Cortex of kidney (tissue), 1 donor: Measurements from ENCODE around the gene ZFYVE28.
"Not testable (repeated sequence)": the region's sequence is repeated elsewhere in the genome, so short reads cannot be mapped to it uniquely, and the experiment has no call there.

Source experiments
- DNase-seq: peaks from one replicate; lab custom pipeline; 2025; lab: John Stamatoyannopoulos, UW

The ZFYVE28 gene

GRCh38 chr4:2286904-2287593, 131.4 kb downstream of the ZFYVE28 start:
- no peak for DNase-seq

DNA sequence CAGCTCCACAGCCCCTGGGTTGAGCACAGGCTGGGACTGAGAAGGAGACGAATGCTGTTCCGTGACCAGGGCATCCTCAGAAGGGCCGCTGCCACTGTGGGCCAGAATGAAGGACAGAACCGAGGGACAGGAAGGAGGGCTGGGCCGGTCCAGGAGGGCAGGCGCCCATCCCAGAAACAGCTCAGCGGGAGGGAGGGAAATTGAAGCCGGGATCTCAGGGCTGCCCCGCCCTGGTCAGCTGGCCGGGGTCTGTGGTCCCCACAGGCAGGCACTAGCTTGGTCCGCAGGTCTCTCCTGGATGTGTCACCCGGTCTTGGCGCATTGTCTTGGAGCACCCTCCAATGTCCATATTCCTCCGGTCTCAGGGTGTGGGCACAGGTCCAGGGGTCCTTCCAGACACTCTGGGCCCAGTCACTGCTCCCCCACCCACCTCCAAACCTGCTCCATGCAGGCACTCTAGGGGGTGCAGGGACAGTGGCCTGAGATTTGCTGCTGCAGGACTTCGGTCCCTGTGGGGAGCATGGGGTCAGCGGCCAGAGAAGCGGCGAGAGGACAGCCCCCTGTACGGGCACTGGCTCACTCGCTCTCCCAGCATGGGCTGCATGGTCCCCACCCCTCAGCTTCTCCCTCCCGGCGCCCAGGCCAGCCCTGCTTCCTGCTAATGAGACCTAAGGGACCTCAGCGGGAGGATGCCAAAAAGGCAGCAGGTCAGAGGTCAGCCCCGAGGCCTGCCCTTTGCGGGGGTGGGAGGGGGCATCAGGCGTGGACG, 132.6 kb downstream of the ZFYVE28 start:
- no peak for DNase-seq

- DNase-seq, result no peak
These were observed 133.4 kb downstream of the ZFYVE28 start for GRCh38 chr4:2284934-2285612.

GRCh38 chr4:2284161-2284933, 134.1 kb downstream of the ZFYVE28 start:
- no peak for DNase-seq

DNA sequence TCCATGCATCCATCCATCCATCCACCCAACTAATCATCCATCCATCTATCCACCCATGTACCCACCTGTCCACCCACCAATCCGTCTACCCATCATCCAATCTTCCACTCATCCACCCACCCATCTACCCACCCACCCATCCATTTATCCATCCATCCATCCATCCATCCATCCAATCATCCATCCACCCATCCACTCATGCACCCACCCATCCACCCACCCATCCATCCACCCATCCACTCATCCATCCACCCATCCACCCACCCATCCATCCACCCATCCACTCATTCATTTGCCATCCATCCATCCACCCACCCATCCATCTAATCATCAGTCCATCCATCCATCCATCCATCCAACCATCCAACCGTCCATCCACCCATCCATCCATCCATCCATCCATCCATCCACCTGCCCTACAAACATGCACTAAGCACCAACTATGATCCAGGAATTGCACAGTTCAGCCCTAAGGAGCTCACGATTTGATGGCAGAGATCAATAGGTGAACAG, 135.2 kb downstream of the ZFYVE28 start:
- no peak for DNase-seq

DNA sequence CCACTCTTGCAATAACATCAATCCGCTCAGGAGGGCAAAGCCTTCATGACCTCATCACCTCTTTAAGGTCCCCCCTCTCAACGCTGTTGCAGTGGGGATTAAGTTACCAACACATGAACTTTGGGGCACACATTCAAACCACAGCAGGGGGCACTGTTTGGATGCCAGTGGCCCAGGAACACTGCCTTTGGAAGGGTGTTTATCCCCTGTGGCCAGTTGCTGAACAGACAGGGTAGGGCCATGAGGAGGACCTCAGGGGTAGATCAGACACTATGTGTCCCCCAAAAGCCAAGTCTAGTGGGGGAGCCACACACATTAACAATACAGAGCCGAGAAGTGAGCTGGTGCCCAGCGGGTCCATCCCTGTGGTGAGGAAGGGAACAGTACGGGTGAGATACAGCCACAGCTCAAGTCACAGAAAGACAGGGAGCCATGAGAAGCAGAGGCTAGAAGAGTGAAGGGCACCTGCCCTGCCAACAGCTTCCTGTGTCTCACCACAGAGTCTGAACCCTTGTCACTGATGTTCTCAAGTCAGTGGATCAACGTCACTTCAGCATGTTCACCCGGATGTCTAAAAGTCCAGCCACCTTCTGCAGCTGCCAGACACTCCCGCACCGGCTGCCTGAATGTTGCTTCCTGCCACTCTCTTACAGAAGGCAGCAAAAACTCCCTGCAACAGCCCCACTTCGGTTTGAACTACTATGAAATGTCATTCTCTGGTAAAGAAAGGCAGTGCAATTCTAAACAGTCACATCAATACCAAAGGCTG, 136.7 kb downstream of the ZFYVE28 start:
- no peak for DNase-seq

DNA sequence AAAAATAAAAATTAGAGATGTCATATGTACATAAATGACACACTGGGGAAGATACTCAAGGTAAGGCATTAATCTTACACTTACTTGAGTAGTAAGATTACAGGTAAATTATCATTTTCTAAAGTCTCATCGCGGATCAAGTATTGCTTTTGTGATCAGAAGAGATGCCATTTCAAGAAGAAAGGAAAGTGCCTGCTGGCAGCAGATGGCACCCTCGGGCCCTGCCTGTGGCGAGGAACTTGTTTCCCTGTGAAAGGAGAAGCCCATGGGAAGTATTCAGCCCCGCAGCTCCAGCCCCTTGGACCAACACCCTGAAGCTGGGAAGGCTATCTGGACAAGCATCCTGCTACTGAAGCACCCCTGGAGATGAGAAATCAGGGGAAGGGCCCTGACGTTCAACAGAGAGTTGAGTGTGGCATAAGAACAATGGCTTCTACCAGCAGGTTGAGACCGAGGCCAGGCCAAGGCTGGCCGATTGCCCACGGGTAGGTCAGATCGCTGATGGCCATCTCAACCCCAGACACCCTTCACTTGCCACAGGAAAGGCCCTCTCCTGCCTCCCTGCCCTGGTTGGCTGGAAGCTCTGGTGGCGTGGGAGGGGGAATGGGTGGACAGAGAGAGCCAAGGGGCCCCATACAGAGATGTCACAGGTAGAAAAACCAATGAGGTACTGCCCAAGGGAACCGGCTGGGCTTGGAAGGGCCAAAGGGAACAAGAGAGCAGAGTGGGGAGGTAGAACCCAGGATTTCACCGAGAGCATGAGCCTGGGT, 137.7 kb downstream of the ZFYVE28 start:
- DNase-seq, result no peak

DNA sequence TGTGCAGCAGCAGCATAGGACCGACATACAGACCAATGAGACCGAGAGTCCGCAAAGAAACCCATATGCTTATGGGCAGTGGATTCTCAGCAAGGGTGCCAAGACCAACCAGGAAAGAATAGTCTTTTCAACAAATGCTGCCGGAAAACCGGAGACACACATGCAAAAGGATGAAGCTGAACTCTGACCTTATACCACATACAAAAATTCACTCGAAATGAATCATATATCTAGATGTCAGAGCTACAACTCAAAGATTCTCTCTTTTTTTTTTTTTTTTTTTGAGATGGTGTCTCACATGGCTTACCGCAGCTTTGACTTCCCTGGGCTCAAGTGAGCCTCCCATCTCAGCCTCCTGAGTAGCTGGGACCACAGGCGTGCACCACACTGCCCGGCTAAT, 140.5 kb downstream of the ZFYVE28 start:
- no peak for DNase-seq

- DNase-seq, result no peak
These were observed 141.7 kb downstream of the ZFYVE28 start for GRCh38 chr4:2276581-2277325.

GRCh38 chr4:2275546-2276251, 142.7 kb downstream of the ZFYVE28 start:
- DNase-seq, result no peak

DNA sequence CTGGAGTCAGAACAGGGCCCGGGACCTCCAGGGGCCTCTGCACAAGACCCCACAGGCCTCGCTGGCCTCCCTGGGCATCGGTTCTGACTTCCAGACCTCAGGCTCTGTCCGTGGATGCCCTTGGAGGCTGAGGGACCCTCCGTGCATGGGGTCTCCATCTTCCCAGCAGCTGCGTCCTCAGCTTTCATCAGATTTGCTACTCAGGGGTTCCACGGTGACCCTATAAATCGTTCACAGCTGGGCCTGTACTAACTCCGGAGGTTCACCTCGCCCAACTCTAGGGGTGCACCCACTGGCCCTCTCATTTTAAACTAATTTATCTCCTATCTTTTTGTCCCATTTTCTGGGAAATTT, 143.4 kb downstream of the ZFYVE28 start:
- DNase-seq, result not testable (repeated sequence)

- no peak for DNase-seq
These were observed 144.0 kb downstream of the ZFYVE28 start for GRCh38 chr4:2274320-2275043.

- DNase-seq, result no peak
These were observed 144.7 kb downstream of the ZFYVE28 start for GRCh38 chr4:2273657-2274319.

DNA sequence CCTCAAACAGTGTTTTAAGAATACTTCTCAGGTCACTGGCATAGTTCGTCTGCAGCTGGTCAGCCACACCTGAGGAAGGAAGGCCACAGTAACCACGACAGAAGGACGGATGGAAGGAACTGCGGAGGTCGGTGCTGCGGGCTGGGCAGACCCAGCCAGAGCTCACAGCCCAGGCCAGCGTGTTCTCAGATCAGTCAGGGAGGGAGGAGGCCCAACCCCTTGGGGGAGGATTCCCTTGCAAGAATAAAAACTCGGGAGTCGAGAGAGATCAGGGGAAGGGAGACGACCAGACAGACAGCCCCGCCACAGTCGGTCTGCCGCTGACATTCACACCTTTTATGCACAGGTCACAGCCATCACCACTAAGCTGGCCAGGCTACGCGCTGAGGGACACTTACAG, 145.2 kb downstream of the ZFYVE28 start:
- no peak for DNase-seq

DNA sequence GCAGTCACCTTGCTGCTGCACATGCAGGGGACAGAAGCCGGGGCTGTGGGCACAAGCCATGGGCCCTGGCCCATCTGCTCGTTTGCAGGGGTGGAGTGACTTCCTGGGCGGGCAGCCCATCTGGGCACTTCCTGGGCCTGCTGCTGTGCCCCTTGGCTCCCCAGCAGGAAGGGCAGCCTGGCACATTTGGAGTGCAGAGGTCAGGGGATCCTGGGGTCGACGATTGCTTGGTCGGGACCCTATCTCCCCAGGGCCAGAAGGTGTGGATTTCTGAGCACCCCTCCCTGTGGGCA, 145.7 kb downstream of the ZFYVE28 start:
- DNase-seq, result no peak

DNA sequence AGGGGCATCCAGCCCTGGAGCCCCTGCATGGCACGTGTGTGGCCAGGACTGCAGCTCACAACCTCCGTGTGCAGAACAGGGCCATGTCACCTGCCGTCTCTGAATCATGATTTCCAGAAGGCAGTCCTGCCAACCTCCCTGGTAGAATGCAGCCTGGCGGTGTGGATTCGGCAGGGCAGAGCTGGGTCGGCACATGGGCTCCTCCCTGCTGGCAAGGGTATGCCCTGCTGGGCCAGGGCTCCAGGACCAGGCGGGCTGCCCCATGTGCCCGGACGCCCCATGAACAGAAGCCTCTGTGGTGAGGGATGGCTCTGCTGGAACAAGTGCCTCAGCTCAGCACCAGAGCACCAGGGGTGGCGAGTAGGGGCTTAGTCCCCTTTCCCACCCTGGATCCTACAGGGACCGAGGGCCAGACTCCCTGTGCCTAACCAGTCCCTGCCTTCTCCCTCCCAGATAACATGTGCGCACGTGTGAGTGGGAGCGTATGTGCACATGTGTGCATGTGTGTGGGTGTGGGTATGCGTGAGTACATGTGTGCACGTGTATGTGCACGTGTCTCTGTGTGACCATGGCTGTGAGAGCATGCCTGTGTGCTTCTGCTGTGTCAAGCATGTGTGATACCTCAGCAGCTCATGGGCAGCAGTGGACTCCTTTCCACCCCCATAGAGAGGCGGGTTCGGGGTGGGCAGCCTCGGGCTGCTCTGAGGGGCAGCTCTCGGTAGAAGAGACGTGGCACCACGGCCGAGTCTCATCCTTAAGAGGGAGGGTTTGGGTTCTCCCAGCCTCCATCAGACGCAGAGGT, 146.2 kb downstream of the ZFYVE28 start:
- DNase-seq, result no peak

DNA sequence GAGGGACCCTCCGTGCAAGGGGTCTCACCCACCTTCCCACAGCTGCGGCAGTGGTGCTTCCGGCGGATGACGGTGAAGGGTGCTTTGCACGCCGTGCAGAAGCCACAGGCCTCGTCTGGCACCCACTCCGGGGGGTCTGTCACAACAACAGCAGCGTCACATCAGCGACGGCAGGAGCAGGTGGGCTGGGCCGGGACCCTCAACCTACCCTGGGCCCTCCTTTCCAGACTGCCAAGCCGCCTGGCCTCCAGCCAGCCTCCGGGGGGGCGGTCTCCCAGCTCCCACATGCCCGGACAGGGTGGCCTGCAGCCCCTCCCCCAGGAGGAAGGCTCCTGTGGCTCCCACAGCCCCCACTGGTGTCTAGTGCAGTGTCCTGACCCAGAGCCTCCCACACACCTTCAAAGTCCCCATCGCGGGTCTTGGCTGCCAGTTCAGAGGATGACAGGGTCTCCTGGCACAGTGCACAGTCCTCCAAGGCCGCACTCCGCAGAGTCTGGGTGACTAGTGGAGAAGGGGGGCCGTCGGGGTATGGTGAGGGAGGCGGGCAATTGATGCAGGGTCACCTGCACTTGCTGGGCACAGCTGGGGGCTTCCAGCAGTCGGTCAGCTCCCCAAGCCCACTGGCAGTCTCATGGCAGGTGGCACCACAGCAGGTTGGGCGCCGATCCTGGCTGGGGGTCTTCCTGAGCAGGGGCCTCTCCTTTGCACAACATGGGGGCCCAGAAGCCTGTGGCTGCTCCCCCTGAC, 147.0 kb downstream of the ZFYVE28 start:
- DNase-seq, result no peak
